Body of pancreas (tissue), 4 donors: ENCODE measurements around the gene FBXO8. TPM values are rescaled to one million over a fixed set of nuclear protein-coding genes. Genes with fewer than 3 reads are reported as not detected.

Experiments used
- ATAC-seq: fragments of 150-250 bp; one replicate; pipeline ENCODE4 v1.9.1; 2016
- DNase-seq, 4 donors: peaks; one replicate each; pipeline ENCODE4 v3.0.0-alpha.2; 2019
- H3K27ac ChIP-seq, 4 donors: fragments of 200-600 bp; sonication (generic); 1 replicate in 3 of 4; 2 replicates in 1 of 4; pipeline versions ENCODE4 v1.5.1 to v1.6.1; 2016 to 2019; ENCODE audit warnings: mild to moderate bottlenecking in 1 of 4, mixed read lengths in 1 of 4, moderate library complexity in 1 of 4
- H3K27me3 ChIP-seq, 2 donors: fragments of 200-600 bp; sonication (generic); one replicate each; pipeline ENCODE4 v1.6.0; 2016; ENCODE audit warnings: mild to moderate bottlenecking in 1 of 2
- H3K36me3 ChIP-seq, 2 donors: fragments of 200-600 bp; sonication (generic); replicated peaks in 1 of 2; 2 replicates each; pipeline ENCODE4 v1.5.1; 2016; ENCODE audit warnings: low read depth in 2 of 2; ENCODE audit not compliant: insufficient read depth in 1 of 2
- H3K4me1 ChIP-seq: fragments of 200-600 bp; sonication (generic); one replicate; pipeline ENCODE4 v1.6.0; 2016
- H3K4me3 ChIP-seq, 2 donors: fragments of 200-600 bp; sonication (generic); 1 replicate in 1 of 2; 2 replicates in 1 of 2; pipeline ENCODE4 v1.5.1; 2016 to 2019
- H3K9me3 ChIP-seq, 3 donors: fragments of 200-600 bp; sonication (generic); 1 replicate in 2 of 3; 2 replicates in 1 of 3; pipeline ENCODE4 v1.5.1; 2016
- POLR2A ChIP-seq, 3 donors: fragments of 450-650 bp; IDR thresholded peaks; one replicate each; pipeline ENCODE4 v1.6.1; 2016; ENCODE audit warnings: antibody characterized with exemption in 3 of 3, mild to moderate bottlenecking in 2 of 3
- WGBS, 2 donors: methylation state at CpG; one replicate each; pipeline ENCODE4 v1.1.5; 2017; 5-methylcytosine and 5-hydroxymethylcytosine counted together
- intact Hi-C: fragments of 100-400 bp; cut with DNase I; formaldehyde crosslinking; loops from one replicate; pipeline ENCODE4 v1.15.1; 2023
- total RNA-seq, 2 donors: library from RNA; depleted of rRNA; stranded (reverse); fragments of >200 nt; gene quantifications; one replicate each; pipeline ENCODE4 v1.1.0, GENCODE V29; 2016
- TF ChIP-seq, protein P1 (sequence below), 7 experiments: fragments of 450-650 bp in 4 of 7; fragments of 200-600 bp in 3 of 7; sonication (generic) in 3 of 7; IDR thresholded peaks; one replicate each; pipeline ENCODE4 v1.5.1; 2016 to 2019; ENCODE audit warnings: antibody characterized with exemption in 7 of 7

Gene FBXO8
- total RNA-seq, 2 donors from 2014 or later = 3.6 to 12.5 TPM

GRCh38 chr4:174217273-174218126 is 66.0 kb downstream of the FBXO8 start:
- no peaks in the 10 kb centered on the region for H3K9me3 ChIP-seq
- peak; percentile 20 for ATAC-seq
- WGBS, 2 donors = 3 to 4% methylated on average over 41 of the region's 41 CpGs
- peaks cover 0 to 41% of the 10 kb centered on the region in 2 donors for H3K27me3 ChIP-seq
- peaks cover 29% of the 10 kb centered on the region for H3K4me1 ChIP-seq
- TF ChIP-seq, protein P1, sequence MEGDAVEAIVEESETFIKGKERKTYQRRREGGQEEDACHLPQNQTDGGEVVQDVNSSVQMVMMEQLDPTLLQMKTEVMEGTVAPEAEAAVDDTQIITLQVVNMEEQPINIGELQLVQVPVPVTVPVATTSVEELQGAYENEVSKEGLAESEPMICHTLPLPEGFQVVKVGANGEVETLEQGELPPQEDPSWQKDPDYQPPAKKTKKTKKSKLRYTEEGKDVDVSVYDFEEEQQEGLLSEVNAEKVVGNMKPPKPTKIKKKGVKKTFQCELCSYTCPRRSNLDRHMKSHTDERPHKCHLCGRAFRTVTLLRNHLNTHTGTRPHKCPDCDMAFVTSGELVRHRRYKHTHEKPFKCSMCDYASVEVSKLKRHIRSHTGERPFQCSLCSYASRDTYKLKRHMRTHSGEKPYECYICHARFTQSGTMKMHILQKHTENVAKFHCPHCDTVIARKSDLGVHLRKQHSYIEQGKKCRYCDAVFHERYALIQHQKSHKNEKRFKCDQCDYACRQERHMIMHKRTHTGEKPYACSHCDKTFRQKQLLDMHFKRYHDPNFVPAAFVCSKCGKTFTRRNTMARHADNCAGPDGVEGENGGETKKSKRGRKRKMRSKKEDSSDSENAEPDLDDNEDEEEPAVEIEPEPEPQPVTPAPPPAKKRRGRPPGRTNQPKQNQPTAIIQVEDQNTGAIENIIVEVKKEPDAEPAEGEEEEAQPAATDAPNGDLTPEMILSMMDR (IDR thresholded peaks at IDR 0.05) = no peak
- TF ChIP-seq POLR2A (IDR thresholded peaks at IDR 0.05) = no peak
- peak overlapping the region in 1 of 4 donors; percentile 20 for H3K27ac ChIP-seq
- no peaks in the 10 kb centered on the region for H3K36me3 ChIP-seq
- DNase-seq = peak; percentile 19 to 42 (median 30)
- intact Hi-C loops = loop anchor here (10.0 kb wide), 1 partner anchor 107 kb away; no protein-coding TSS in a partner anchor
- H3K4me3 ChIP-seq = peak overlapping the region in 1 of 2 donors; percentile 8

GRCh38 chr4:174216799-174217272 is 66.6 kb downstream of the FBXO8 start:
- ATAC-seq (no peak), DNase-seq (no peak)
- intact Hi-C loops = loop anchor here (10.0 kb wide), 1 partner anchor 108 kb away; no protein-coding TSS in a partner anchor
- peaks cover 0 to 45% of the 10 kb centered on the region in 2 donors for H3K27me3 ChIP-seq
- H3K4me1 ChIP-seq = peaks cover 33% of the 10 kb centered on the region
- H3K36me3 ChIP-seq = no peaks in the 10 kb centered on the region
- WGBS, 2 donors = 11 to 20% methylated on average over 13 to 15 of the region's 15 CpGs
- TF ChIP-seq, protein P1 (IDR thresholded peaks at IDR 0.05) = no peak
- no peak for TF ChIP-seq POLR2A (IDR thresholded peaks at IDR 0.05)
- H3K4me3 ChIP-seq = no peak overlapping the region
- H3K27ac ChIP-seq = no peak overlapping the region
- no peaks in the 10 kb centered on the region for H3K9me3 ChIP-seq

GRCh38 chr4:174215961-174216680 is 67.3 kb downstream of the FBXO8 start:
- intact Hi-C loops = loop anchor here (10.0 kb wide), 1 partner anchor 109 kb away; no protein-coding TSS in a partner anchor
- Histone ChIP-seq H3K36me3 (no peaks in the 10 kb centered on the region), H3K27ac (no peak overlapping the region), H3K27me3 (peaks cover 0 to 45% of the 10 kb centered on the region in 2 donors), H3K4me3 (no peak overlapping the region), H3K9me3 (no peaks in the 10 kb centered on the region), H3K4me1 (peaks cover 36% of the 10 kb centered on the region)
- TF ChIP-seq, protein P1 (IDR thresholded peaks at IDR 0.05) = no peak
- no peak for TF ChIP-seq POLR2A (IDR thresholded peaks at IDR 0.05)
- ATAC-seq (no peak), DNase-seq (no peak)
- WGBS, 2 donors = 9% methylated on average over 11 of the region's 11 CpGs

DNA sequence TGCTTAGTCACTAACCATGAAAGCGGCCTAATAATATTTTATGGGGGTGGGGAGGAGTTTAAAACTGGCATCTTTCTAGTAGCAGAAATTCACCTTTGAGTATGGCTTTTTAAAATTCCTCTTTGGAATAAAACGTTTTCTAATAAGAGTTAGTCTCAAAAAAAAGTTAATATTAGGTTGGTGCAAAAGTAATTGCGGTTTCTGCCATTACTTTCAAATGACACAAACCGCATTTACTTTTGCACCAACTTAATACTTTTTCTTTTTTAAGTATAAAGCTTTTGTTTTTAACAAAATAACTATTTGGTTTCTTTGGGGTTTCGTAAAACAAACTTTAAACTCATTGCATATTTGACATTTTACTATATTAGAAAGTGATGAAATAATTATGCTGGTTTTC is 68.4 kb downstream of the FBXO8 start:
- intact Hi-C loops = loop anchor here (10.0 kb wide), 1 partner anchor 110 kb away; no protein-coding TSS in a partner anchor
- Histone ChIP-seq H3K4me1 (peaks cover 36% of the 10 kb centered on the region), H3K27me3 (peaks cover 0 to 47% of the 10 kb centered on the region in 2 donors), H3K36me3 (no peaks in the 10 kb centered on the region), H3K4me3 (no peak overlapping the region), H3K27ac (peak overlapping the region in 1 of 4 donors; percentile 0), H3K9me3 (no peaks in the 10 kb centered on the region)
- ATAC-seq (no peak), DNase-seq (no peak)
- no peak for TF ChIP-seq POLR2A (IDR thresholded peaks at IDR 0.05)
- TF ChIP-seq, protein P1 (IDR thresholded peaks at IDR 0.05) = no peak
- WGBS, 2 donors = 17 to 21% methylated on average over 5 of the region's 5 CpGs
